ENCODE results near the gene NACC2. TPM values are rescaled to one million over a fixed set of nuclear protein-coding genes. Genes with fewer than 3 reads are reported as not detected.

Gene NACC2
- total and polyA plus RNA-seq, 5 experiments from 2014 or later, result 1.0 to 10.4 (median 1.3) TPM

GRCh38 chr9:135985459-135985774 lies 109.7 kb downstream of the NACC2 start:
- POLR2A ChIA-PET, result no interaction called here
- peaks cover 2 to 12% (median 10%) of the 10 kb centered on the region in 4 donors for H3K4me1 Mint-ChIP-seq
- no peaks in the 10 kb centered on the region for H3K27me3 Mint-ChIP-seq
- no peaks in the 10 kb centered on the region for H3K9me3 Mint-ChIP-seq
- H3K4me3 Mint-ChIP-seq, result no peak overlapping the region
- ATAC-seq, result no peak
- no peak overlapping the region for H3K27ac Mint-ChIP-seq
- H3K36me3 Mint-ChIP-seq, result no peaks in the 10 kb centered on the region
- no peak for DNase-seq

DNA sequence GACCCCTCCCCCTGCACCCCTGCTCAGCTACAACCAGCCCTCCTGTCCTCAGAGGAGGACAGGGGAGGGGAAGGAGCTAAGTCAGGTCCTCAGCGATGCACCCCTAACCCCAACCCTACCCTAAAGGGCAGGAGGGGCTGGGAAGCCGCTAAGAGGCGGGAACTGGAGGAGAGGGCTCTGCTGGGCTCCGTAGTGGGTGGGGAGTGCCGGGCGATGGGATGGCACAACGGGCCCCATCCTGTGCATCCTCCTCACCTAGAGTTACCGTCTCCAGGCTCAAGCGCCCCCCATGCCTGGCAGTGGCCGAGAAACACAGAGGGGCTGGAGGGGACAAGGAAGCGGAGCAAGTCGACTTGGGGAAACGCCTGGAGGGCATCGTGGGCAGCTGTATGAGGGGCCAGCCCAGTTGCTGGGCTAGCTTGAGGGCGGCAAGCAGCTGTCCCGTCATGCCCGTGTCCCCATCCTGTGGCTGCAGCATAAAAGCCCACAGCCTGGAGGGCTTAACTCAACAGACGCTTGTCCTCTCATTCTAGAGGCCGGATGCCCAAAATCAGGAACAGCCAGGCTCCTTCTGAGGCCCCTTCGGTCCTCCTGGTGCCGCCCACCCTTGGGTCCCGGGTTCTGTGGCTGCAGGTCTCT lies 110.9 kb downstream of the NACC2 start:
- H3K9me3 Mint-ChIP-seq, result no peaks in the 10 kb centered on the region
- ATAC-seq, result no peak
- peaks cover 0 to 17% (median 6%) of the 10 kb centered on the region in 4 donors for H3K4me1 Mint-ChIP-seq
- no peak for DNase-seq
- H3K4me3 Mint-ChIP-seq, result no peak overlapping the region
- POLR2A ChIA-PET, result no interaction called here
- H3K27ac Mint-ChIP-seq, result peak overlapping the region in 1 of 10 donors; percentile 10
- H3K27me3 Mint-ChIP-seq, result no peaks in the 10 kb centered on the region
- H3K36me3 Mint-ChIP-seq, result no peaks in the 10 kb centered on the region

- no peak overlapping the region for H3K27ac Mint-ChIP-seq
- H3K4me1 Mint-ChIP-seq, result peaks cover 5 to 23% (median 13%) of the 10 kb centered on the region in 4 donors
- H3K36me3 Mint-ChIP-seq, result no peaks in the 10 kb centered on the region
- no peaks in the 10 kb centered on the region for H3K27me3 Mint-ChIP-seq
- DNase-seq, result no peak
- no peak for ATAC-seq
- H3K4me3 Mint-ChIP-seq, result no peak overlapping the region
- POLR2A ChIA-PET, result no interaction called here
- H3K9me3 Mint-ChIP-seq, result no peaks in the 10 kb centered on the region
Measured at GRCh38 chr9:135983208-135984071, 111.6 kb downstream of the NACC2 start.

DNA sequence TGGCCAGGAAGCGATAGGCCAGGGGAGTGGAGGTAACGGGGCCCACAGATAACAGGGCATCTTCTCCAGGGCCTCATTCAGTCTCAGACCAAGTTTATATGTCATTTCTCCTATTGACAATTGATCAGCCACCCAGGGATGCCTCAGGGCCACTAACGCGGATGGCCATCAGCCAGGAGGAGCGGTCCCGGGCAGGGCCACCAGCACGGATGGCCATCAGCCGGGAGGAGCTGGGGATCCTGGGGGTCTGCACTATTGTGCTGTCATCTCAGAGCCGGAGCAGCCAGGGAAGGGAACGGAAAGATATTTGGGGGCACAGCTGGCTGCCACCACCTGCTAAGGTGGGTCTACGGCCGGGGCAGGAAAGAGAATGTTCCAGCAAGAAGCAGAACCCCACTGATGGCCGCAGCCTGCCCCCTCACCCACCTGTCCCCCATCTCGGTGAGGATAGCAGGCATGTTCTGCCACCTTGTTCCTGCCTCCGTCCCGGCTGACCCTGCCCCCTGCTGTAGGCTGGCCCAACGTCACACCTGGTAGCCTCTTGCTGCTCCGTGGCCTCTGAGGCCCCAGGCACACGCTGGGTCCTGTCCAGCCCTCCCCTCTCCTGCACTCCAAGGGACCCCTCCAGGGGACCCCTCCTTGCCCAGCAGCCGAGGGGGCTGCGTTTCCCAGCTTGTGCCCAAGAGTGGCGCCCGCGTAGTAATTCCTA lies 112.4 kb downstream of the NACC2 start:
- Mint-ChIP-seq H3K36me3 (no peaks in the 10 kb centered on the region), H3K27ac (no peak overlapping the region), H3K9me3 (no peaks in the 10 kb centered on the region), H3K4me3 (no peak overlapping the region), H3K4me1 (peaks cover 5 to 23% (median 14%) of the 10 kb centered on the region in 4 donors), H3K27me3 (no peaks in the 10 kb centered on the region)
- DNase-seq, result no peak
- ATAC-seq, result no peak
- POLR2A ChIA-PET, result no interaction called here

DNA sequence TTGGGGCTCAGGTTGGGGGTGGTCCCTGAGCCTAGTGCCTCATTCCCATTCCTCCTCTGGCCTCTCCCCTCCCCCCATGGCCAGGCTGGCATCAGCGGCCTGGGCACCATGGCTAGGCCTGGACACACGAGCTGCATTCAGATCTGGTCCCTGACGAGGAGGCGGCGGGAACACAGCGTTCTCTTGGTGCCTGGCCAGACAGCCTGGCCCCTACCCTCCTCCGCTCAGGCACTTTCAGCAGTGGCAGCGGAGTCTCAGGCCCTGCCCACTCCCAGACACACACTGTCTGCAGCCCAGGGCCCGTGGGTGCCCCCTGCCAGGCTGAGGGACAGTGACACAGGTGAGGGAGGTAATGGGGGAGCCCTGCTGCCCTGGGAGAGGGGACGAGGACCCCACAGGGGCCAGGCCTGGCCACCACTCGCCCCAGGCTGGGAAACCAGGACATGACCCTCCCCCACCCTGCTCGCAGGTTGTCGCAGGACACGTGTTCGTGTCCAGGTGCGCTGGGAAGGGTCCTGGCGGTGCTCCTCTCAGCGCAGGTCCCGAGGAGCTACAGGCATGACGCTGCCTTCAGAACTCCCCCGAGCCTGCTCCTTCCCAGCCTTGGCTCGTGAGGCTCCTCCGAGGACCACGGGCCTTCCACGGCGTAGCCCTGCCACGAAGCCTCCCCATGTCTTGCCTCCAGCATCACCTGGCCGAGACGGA lies 114.0 kb downstream of the NACC2 start:
- H3K27me3 Mint-ChIP-seq, result no peaks in the 10 kb centered on the region
- POLR2A ChIA-PET, result no interaction called here
- H3K36me3 Mint-ChIP-seq, result no peaks in the 10 kb centered on the region
- H3K4me3 Mint-ChIP-seq, result no peak overlapping the region
- ATAC-seq (no peak), DNase-seq (no peak)
- peaks cover 5 to 23% (median 14%) of the 10 kb centered on the region in 4 donors for H3K4me1 Mint-ChIP-seq
- H3K9me3 Mint-ChIP-seq, result no peaks in the 10 kb centered on the region
- H3K27ac Mint-ChIP-seq, result peak overlapping the region in 2 of 10 donors; percentile 9 to 62

DNA sequence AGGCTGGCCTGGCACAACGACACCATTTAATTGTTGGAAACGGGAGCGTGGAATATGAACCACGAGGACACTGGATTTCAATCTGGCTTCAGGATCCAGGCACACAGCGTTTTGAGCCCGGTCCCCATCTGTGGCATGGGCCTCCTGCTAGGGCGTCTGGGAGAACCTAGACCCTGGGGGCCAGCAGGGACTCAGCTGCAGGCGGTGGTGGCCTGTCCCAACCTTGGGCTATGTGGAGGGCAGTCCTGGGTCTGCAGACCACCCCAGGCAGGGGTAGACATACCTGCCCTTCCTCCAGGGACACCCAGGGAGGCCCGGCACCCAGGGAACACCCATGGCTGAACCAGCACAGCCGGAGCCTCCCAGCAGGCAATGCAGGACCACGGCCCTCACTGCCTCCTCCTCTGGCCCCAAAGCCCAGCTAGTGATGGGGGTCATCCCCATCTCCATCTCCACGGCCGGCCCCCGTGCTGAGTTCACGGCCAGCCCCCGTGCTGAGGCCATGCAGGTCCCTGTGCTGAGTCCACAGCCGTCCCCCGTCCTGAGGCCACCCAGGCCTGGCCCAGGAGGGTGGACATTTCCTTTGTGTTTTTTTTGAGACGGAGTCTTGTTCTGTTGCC lies 115.4 kb downstream of the NACC2 start:
- peak overlapping the region in 5 of 10 donors; percentile 51 to 87 (median 65) for H3K27ac Mint-ChIP-seq
- H3K36me3 Mint-ChIP-seq, result no peaks in the 10 kb centered on the region
- peak overlapping the region in 6 of 10 donors; percentile 7 to 80 (median 69) for H3K4me3 Mint-ChIP-seq
- ATAC-seq (no peak), DNase-seq (no peak)
- no peaks in the 10 kb centered on the region for H3K27me3 Mint-ChIP-seq
- POLR2A ChIA-PET, result interaction anchor here (1.1 to 2.0 kb wide), 3 partner anchors 13 to 139 kb away, joined by 5 to 7 read pairs (median 6); partner anchors contain the start of genes TMEM250 and UBAC1
- H3K4me1 Mint-ChIP-seq, result peaks cover 5 to 25% (median 14%) of the 10 kb centered on the region in 4 donors
- no peaks in the 10 kb centered on the region for H3K9me3 Mint-ChIP-seq

- H3K27me3 Mint-ChIP-seq, result no peaks in the 10 kb centered on the region
- peak overlapping the region; percentile 34 to 91 (median 80) for H3K27ac Mint-ChIP-seq
- peak overlapping the region; percentile 50 to 80 (median 72) for H3K4me3 Mint-ChIP-seq
Measured at GRCh38 chr9:135978642-135979546, 116.2 kb downstream of the NACC2 start.

GRCh38 chr9:135976944-135977343 lies 118.1 kb downstream of the NACC2 start:
- no peaks in the 10 kb centered on the region for H3K9me3 Mint-ChIP-seq
- no peak for DNase-seq
- H3K27me3 Mint-ChIP-seq, result no peaks in the 10 kb centered on the region
- ATAC-seq, result no peak
- H3K4me1 Mint-ChIP-seq, result peaks cover 10 to 29% (median 19%) of the 10 kb centered on the region in 4 donors
- H3K27ac Mint-ChIP-seq, result peak overlapping the region in 2 of 10 donors; percentile 20 to 60
- no peaks in the 10 kb centered on the region for H3K36me3 Mint-ChIP-seq
- H3K4me3 Mint-ChIP-seq, result no peak overlapping the region
- POLR2A ChIA-PET, result interaction anchor here (1.0 kb wide), 1 partner anchor 10 kb away, joined by 3 read pairs; no protein-coding TSS in a partner anchor

More at GRCh38 chr9:135978642-135979546, 116.2 kb downstream of the NACC2 start:
- H3K4me1 Mint-ChIP-seq, result peaks cover 5 to 25% (median 14%) of the 10 kb centered on the region in 4 donors
- POLR2A ChIA-PET, result interaction anchor here (0.7 to 2.0 kb wide), 5 partner anchors 14 to 140 kb away, joined by 3 to 7 read pairs (median 5); partner anchors contain the start of genes TMEM250 and UBAC1
- H3K9me3 Mint-ChIP-seq, result no peaks in the 10 kb centered on the region
- H3K36me3 Mint-ChIP-seq, result no peaks in the 10 kb centered on the region
- ATAC-seq, result peak; percentile 98
- peak; percentile 41 to 87 (median 70) for DNase-seq

- DNase-seq (no peak), ATAC-seq (no peak)
- no peaks in the 10 kb centered on the region for H3K27me3 Mint-ChIP-seq
- H3K4me3 Mint-ChIP-seq, result no peak overlapping the region
- H3K9me3 Mint-ChIP-seq, result no peaks in the 10 kb centered on the region
- POLR2A ChIA-PET, result interaction anchor here (1.0 kb wide), 1 partner anchor 9 kb away, joined by 3 read pairs; no protein-coding TSS in a partner anchor
- peak overlapping the region in 4 of 10 donors; percentile 11 to 60 (median 39) for H3K27ac Mint-ChIP-seq
- no peaks in the 10 kb centered on the region for H3K36me3 Mint-ChIP-seq
- H3K4me1 Mint-ChIP-seq, result peaks cover 10 to 29% (median 19%) of the 10 kb centered on the region in 4 donors
Measured at GRCh38 chr9:135976531-135976930, 118.6 kb downstream of the NACC2 start.

DNA sequence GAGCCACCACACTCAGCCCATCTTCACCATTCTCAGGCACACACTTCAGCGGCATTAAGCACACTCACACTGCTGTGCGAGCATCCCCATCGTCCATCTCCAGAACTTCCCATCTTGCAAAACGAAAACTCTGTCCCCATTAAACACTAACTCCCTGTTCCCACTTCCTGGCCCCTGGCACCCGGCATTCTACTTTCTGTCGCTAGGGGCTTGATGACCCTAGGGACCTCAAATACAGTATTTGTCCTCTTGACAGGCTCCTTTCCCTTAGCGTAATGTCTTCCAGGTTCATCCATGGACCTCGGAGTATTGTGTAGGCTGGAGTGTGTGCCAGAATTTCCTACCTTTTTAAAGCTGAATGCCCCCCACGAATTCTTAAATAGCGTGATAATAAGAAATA lies 119.3 kb downstream of the NACC2 start:
- no peak for DNase-seq
- Mint-ChIP-seq H3K36me3 (no peaks in the 10 kb centered on the region), H3K27me3 (no peaks in the 10 kb centered on the region), H3K9me3 (no peaks in the 10 kb centered on the region), H3K4me1 (peaks cover 10 to 27% (median 19%) of the 10 kb centered on the region in 4 donors), H3K4me3 (no peak overlapping the region), H3K27ac (no peak overlapping the region)
- POLR2A ChIA-PET, result interaction anchor here (1.0 kb wide), 1 partner anchor 9 kb away, joined by 3 read pairs; no protein-coding TSS in a partner anchor
- no peak for ATAC-seq

DNA sequence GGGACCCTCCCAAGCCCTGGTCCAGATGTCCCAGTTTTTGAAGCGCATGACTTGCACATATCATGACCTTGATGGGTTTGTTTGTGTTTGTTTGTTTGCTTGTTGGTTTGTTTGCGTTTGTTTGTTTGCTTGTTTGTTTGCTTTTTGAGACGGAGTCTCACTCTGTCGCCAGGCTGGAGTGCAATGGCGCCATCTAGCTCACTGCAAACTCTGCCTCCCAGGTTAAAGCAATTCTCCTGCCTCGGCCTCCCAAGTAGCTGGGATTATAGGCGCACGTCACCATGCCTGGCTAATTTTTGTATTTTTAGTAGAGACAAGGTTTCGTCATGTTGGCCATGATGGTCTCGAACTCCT lies 120.9 kb downstream of the NACC2 start:
- no peak for DNase-seq
- no peak for ATAC-seq
- H3K4me3 Mint-ChIP-seq, result no peak overlapping the region
- H3K9me3 Mint-ChIP-seq, result no peaks in the 10 kb centered on the region
- H3K4me1 Mint-ChIP-seq, result peaks cover 9 to 17% (median 11%) of the 10 kb centered on the region in 4 donors
- no peak overlapping the region for H3K27ac Mint-ChIP-seq
- no peaks in the 10 kb centered on the region for H3K36me3 Mint-ChIP-seq
- POLR2A ChIA-PET, result interaction anchor here (1.1 kb wide), 1 partner anchor 16 kb away, joined by 3 read pairs; no protein-coding TSS in a partner anchor
- no peaks in the 10 kb centered on the region for H3K27me3 Mint-ChIP-seq
